Choroid plexus epithelial cell (primary cell): Measurements from ENCODE around the gene PANK1.

ENCODE experiments used
- DNase-seq: peaks from one replicate; pipeline ENCODE4 v3.0.0-alpha.2; 2010; ENCODE audit warnings: low read depth
- H3K4me3 ChIP-seq: 2 replicates; pipeline ENCODE4 v1.5.1; 2011; ENCODE audit warnings: low read depth, mild to moderate bottlenecking, control low read depth, low read length, moderate library complexity
- TF ChIP-seq, protein P1 (sequence below): conservative IDR thresholded peaks from 2 replicates; pipeline ENCODE4 v1.5.1; 2011; ENCODE audit warnings: low read depth, mild to moderate bottlenecking, control low read depth, inconsistent platforms, low read length, moderate library complexity

PANK1 gene

DNA sequence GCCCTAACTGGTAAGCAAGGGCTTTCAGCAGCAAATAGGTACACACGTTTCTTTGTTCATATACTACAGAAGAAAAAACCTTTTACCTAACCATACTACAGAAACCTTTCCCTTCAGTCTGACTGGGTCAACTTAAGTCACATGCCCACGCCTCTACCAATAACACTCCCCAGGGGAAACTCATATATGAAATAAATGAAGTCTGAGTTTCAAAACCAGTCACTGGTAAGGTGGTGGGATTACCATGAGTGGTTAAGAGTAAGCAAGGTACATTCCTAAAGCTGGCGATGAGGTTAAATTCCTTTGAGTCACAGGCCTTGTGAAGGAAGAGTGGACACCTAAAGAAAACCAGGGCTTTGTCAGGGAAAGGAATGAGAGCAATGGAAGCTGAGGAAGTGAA is 34.9 kb upstream of the PANK1 start:
- DNase-seq: no peak
- TF ChIP-seq, protein P1, sequence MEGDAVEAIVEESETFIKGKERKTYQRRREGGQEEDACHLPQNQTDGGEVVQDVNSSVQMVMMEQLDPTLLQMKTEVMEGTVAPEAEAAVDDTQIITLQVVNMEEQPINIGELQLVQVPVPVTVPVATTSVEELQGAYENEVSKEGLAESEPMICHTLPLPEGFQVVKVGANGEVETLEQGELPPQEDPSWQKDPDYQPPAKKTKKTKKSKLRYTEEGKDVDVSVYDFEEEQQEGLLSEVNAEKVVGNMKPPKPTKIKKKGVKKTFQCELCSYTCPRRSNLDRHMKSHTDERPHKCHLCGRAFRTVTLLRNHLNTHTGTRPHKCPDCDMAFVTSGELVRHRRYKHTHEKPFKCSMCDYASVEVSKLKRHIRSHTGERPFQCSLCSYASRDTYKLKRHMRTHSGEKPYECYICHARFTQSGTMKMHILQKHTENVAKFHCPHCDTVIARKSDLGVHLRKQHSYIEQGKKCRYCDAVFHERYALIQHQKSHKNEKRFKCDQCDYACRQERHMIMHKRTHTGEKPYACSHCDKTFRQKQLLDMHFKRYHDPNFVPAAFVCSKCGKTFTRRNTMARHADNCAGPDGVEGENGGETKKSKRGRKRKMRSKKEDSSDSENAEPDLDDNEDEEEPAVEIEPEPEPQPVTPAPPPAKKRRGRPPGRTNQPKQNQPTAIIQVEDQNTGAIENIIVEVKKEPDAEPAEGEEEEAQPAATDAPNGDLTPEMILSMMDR: no peak
- H3K4me3 ChIP-seq: no peak overlapping the region

DNA sequence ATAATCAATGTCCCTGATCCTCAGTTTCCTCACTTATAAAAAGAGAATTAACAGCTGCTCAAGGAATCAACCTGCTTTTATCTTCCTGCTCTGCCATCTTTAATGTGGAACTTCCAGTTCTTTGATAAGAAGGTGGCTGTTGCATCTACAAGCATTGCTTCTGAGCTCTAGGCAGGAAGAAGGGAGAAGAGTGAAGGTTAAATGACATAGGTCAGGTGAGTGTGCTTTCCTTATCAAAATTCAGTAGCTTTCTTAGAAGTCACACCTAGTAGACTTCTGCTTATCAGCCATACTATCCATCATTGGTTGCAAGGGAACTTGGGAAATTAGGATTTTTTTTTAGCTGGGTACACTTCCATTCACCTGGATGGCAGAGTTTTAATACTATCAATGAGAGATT is 32.3 kb upstream of the PANK1 start:
- H3K4me3 ChIP-seq: no peak overlapping the region
- no peak for DNase-seq
- TF ChIP-seq, protein P1: no peak

DNA sequence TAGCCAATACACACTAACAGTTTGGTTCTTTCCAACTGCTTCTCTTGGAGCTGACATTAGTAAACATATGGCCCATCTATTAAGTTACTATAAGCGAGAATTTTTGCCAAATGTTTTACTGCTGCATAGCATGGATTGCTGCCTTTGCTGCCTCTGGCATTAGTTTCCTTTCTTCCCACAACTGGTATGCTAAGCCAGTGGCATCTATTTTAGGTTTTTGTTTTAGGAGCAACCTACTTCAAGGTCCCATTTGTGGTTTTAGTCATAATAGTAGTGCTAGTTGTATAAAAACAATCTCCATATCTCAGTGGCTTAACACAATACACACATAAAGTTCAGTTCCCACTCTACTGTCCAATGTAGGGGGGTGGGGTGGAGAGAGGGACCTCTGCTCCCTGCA is 25.9 kb upstream of the PANK1 start:
- no peak for DNase-seq
- H3K4me3 ChIP-seq: no peak overlapping the region
- TF ChIP-seq, protein P1: no peak

DNA sequence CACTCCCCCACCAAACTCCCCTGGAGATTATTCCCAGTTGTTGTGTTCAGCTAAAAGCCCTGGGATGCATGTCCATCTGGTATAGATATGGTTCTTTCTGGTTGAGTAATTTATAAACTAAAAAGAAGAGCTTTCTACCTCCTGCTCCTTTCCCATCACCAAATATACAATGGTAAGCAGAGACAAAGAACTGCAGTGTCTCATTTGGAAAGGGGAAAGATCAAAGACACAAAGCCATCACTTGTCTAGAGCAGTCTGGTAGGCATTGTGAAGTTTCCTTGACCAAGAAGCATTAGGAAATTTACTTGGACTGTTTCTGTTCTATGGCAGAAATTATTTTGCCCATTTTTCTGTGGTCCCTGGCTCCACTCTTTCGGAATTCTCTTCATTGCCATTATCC is 24.9 kb upstream of the PANK1 start:
- H3K4me3 ChIP-seq: no peak overlapping the region
- TF ChIP-seq, protein P1: no peak
- no peak for DNase-seq

DNA sequence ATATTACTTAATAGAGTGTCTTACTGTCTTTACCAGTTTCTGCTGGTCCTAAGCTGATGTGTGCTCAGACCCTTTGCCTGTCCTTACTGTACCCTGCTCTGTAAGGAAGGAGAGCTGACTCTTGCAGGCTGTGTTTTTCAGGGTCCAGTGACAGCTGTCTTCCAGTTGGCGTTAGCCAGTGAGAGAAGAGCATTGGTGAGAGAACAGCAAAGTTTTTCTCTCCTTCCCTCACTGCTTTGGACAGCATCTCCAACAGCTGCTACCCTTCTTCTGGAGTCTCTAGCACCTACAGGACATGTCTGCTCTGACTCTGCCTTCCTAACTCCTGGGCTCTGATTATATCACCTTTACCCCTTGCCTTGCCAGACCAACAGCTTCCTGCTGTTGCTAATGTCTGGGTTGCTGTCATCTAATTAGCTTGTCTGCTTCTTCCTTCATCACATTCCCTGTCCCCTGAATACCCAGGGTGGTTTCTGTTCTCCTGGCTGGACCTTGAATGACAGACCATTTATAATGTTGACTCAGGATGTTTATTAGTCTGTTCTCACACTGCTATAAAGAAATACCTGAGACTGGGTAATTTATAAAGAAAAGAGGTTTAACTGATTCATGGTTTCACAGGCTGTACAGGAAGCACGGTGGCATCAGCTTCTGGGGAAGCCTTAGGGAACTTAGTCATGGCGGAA is 23.5 kb upstream of the PANK1 start:
- no peak overlapping the region for H3K4me3 ChIP-seq
- DNase-seq: no peak
- TF ChIP-seq, protein P1: no peak

DNA sequence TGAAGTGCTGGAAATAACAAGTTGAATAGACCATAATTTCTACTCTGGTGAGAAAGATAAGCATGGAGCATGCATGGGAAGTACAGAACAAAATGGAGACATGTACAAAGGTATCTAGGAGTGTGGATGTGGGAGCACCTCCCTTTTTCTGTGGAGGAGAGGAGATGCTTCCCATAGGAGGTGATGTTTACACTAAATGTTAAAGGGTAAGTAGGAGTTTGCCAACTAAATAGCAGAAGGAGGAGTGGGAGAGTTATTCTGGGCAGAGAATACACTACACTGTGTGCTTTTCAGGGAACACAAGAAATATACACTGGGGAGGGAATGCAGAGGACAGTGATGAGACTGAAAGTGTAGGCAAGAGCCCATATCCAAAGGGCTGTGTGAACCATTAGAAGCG is 21.1 kb upstream of the PANK1 start:
- TF ChIP-seq, protein P1: no peak
- DNase-seq: no peak
- no peak overlapping the region for H3K4me3 ChIP-seq

DNA sequence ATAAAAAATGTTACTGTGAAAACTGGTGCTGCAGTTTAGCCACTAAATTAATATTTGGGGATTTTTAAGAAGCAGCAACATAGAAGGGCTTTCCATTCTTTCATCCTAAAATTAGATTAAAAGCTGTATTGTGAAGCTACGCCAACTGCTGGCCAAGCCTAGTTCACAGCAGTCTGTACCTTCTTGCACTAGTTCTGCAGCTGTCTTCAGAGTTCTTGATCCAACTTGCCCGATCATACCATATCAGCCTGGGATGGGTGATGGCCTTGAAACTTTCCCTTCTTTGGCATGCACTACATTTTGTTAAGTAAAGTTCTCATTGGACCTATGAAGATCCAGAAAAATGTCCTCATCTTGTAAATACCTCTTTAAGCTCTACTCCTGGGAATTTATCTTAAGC is 20.3 kb upstream of the PANK1 start:
- TF ChIP-seq, protein P1: peak; percentile 27
- DNase-seq: no peak
- no peak overlapping the region for H3K4me3 ChIP-seq
